Astrocyte (in vitro differentiated cells and primary cell): ENCODE results near the gene IGSF3. TPM values are rescaled to one million over a fixed set of nuclear protein-coding genes. Genes with fewer than 3 reads are reported as not detected.

ENCODE experiments used
- DNase-seq: peaks from one replicate; pipeline ENCODE4 v3.0.0-alpha.2; 2010; ENCODE audit warnings: low read depth
- FAIRE-seq: peaks from 2 replicates; lab custom pipeline; 2011; peaks lifted over from hg19 to GRCh38; lab: Jason Lieb, UNC
- H2AFZ ChIP-seq: 2 replicates; pipeline ENCODE4 v1.6.0; 2012; ENCODE audit warnings: low read depth, low read length, inconsistent platforms
- H3K27ac ChIP-seq: 2 replicates; pipeline ENCODE4 v1.5.1; 2011; ENCODE audit warnings: low read depth, low read length, inconsistent platforms
- H3K27me3 ChIP-seq: 2 replicates; pipeline ENCODE4 v1.6.0; 2011; ENCODE audit warnings: low read length, inconsistent platforms; ENCODE audit not compliant: insufficient read depth
- H3K36me3 ChIP-seq: 2 replicates; pipeline ENCODE4 v1.5.1; 2011; ENCODE audit warnings: low read length, inconsistent platforms; ENCODE audit not compliant: insufficient read depth
- H3K4me1 ChIP-seq: 2 replicates; pipeline ENCODE4 v1.5.1; 2011; ENCODE audit warnings: low read length, inconsistent platforms; ENCODE audit not compliant: insufficient read depth
- H3K4me2 ChIP-seq: 2 replicates; pipeline ENCODE4 v1.6.0; 2012; ENCODE audit warnings: low read length, inconsistent platforms
- H3K4me3 ChIP-seq: 2 replicates; pipeline ENCODE4 v1.5.1; 2011; ENCODE audit warnings: low read depth, mild to moderate bottlenecking, low read length, inconsistent platforms; ENCODE audit not compliant: insufficient read depth
- H3K79me2 ChIP-seq: 2 replicates; pipeline ENCODE4 v1.6.0; 2012; ENCODE audit warnings: mild to moderate bottlenecking, low read length, inconsistent platforms; ENCODE audit not compliant: insufficient read depth
- H3K9ac ChIP-seq: 2 replicates; pipeline ENCODE4 v1.6.0; 2012; ENCODE audit warnings: mild to moderate bottlenecking, low read length, inconsistent platforms
- H3K9me3 ChIP-seq: 2 replicates; pipeline ENCODE4 v1.5.1; 2012; ENCODE audit warnings: low read depth, mild to moderate bottlenecking, low read length, inconsistent platforms; ENCODE audit not compliant: insufficient read depth
- H4K20me1 ChIP-seq: 2 replicates; pipeline ENCODE4 v1.6.0; 2012; ENCODE audit warnings: low read length, inconsistent platforms; ENCODE audit not compliant: insufficient read depth
- H3K27ac Mint-ChIP-seq: one replicate; pipeline ENCODE4 v1.8.0; 2021; ENCODE audit warnings: mild to moderate bottlenecking, mixed read lengths; ENCODE audit not compliant: unreplicated experiment
- H3K27me3 Mint-ChIP-seq: one replicate; pipeline ENCODE4 v1.8.0; 2021; ENCODE audit warnings: low read depth, mixed read lengths; ENCODE audit not compliant: unreplicated experiment
- H3K36me3 Mint-ChIP-seq: one replicate; pipeline ENCODE4 v1.8.0; 2021; ENCODE audit warnings: low read depth, mixed read lengths; ENCODE audit not compliant: unreplicated experiment
- H3K4me1 Mint-ChIP-seq: one replicate; pipeline ENCODE4 v1.8.0; 2021; ENCODE audit warnings: low read depth, mixed read lengths; ENCODE audit not compliant: unreplicated experiment
- H3K4me3 Mint-ChIP-seq: one replicate; pipeline ENCODE4 v1.8.0; 2021; ENCODE audit warnings: mild to moderate bottlenecking, moderate library complexity, mixed read lengths; ENCODE audit not compliant: unreplicated experiment
- H3K9me3 Mint-ChIP-seq: one replicate; pipeline ENCODE4 v1.8.0; 2021; ENCODE audit warnings: mild to moderate bottlenecking, mixed read lengths; ENCODE audit not compliant: unreplicated experiment
- CTCF ChIP-seq: IDR thresholded peaks from 2 replicates; pipeline ENCODE4 v1.5.1; 2011; ENCODE audit warnings: low read depth, mild to moderate bottlenecking, inconsistent platforms, low read length, moderate library complexity; ENCODE audit not compliant: insufficient read depth
- EZH2 ChIP-seq: IDR thresholded peaks from 2 replicates; pipeline ENCODE4 v1.6.1; 2012; ENCODE audit warnings: mild to moderate bottlenecking, low read length, inconsistent platforms; ENCODE audit not compliant: insufficient read depth
- total RNA-seq: library from RNA; stranded (reverse); gene quantifications from 2 replicates; pipeline ENCODE4 v1.2.1, GENCODE V29; 2021

Gene IGSF3
- total RNA-seq, 1 donor from 2014 or later, result 11.7 TPM

- Mint-ChIP-seq H3K4me1 (peaks cover under 1% of the 10 kb centered on the region), H3K9me3 (peaks cover 6% of the 10 kb centered on the region), H3K27me3 (no peaks in the 10 kb centered on the region), H3K27ac (no peak overlapping the region), H3K36me3 (peaks cover 13% of the 10 kb centered on the region), H3K4me3 (no peak overlapping the region)
- H2AFZ ChIP-seq, result no peak overlapping the region
- DNase-seq (no peak), FAIRE-seq (no peak)
- no peak overlapping the region for H3K4me2 ChIP-seq
- H3K79me2 ChIP-seq, result peaks cover 49% of the 10 kb centered on the region
- H3K9ac ChIP-seq, result no peak overlapping the region
- no peaks in the 10 kb centered on the region for H3K27me3 ChIP-seq
- H3K9me3 ChIP-seq, result no peaks in the 10 kb centered on the region
- no peak overlapping the region for H3K4me3 ChIP-seq
- no peaks in the 10 kb centered on the region for H3K36me3 ChIP-seq
- H4K20me1 ChIP-seq, result peaks cover 10% of the 10 kb centered on the region
- no peak for TF ChIP-seq CTCF
- no peak for TF ChIP-seq EZH2
- no peak overlapping the region for H3K27ac ChIP-seq
- peaks cover 5% of the 10 kb centered on the region for H3K4me1 ChIP-seq
Measured at GRCh38 chr1:116561563-116561962, 106.0 kb downstream of the IGSF3 start.

GRCh38 chr1:116560704-116561490 lies 106.6 kb downstream of the IGSF3 start:
- Histone ChIP-seq H3K4me3 (no peak overlapping the region), H2AFZ (no peak overlapping the region), H3K4me1 (peaks cover 11% of the 10 kb centered on the region), H3K4me2 (no peak overlapping the region), H3K79me2 (peaks cover 43% of the 10 kb centered on the region), H3K36me3 (no peaks in the 10 kb centered on the region), H3K9me3 (no peaks in the 10 kb centered on the region), H3K27ac (no peak overlapping the region), H4K20me1 (peaks cover 4% of the 10 kb centered on the region), H3K9ac (no peak overlapping the region), H3K27me3 (no peaks in the 10 kb centered on the region)
- FAIRE-seq (no peak), DNase-seq (no peak)
- H3K4me3 Mint-ChIP-seq, result no peak overlapping the region
- H3K36me3 Mint-ChIP-seq, result peaks cover 13% of the 10 kb centered on the region
- H3K27me3 Mint-ChIP-seq, result no peaks in the 10 kb centered on the region
- H3K27ac Mint-ChIP-seq, result no peak overlapping the region
- peaks cover 4% of the 10 kb centered on the region for H3K4me1 Mint-ChIP-seq
- no peak for TF ChIP-seq CTCF
- no peak for TF ChIP-seq EZH2
- H3K9me3 Mint-ChIP-seq, result peaks cover 6% of the 10 kb centered on the region

- FAIRE-seq, result no peak
- no peak overlapping the region for H3K27ac Mint-ChIP-seq
Measured at GRCh38 chr1:116559304-116559761, 108.2 kb downstream of the IGSF3 start.

More at GRCh38 chr1:116559304-116559761, 108.2 kb downstream of the IGSF3 start:
- Histone ChIP-seq H3K79me2 (peaks cover 40% of the 10 kb centered on the region), H3K4me1 (peaks cover 11% of the 10 kb centered on the region), H3K9me3 (no peaks in the 10 kb centered on the region), H3K27me3 (no peaks in the 10 kb centered on the region), H3K9ac (no peak overlapping the region), H2AFZ (no peak overlapping the region), H3K36me3 (no peaks in the 10 kb centered on the region), H4K20me1 (no peaks in the 10 kb centered on the region), H3K4me3 (no peak overlapping the region), H3K27ac (no peak overlapping the region), H3K4me2 (no peak overlapping the region)
- Mint-ChIP-seq H3K4me3 (no peak overlapping the region), H3K36me3 (peaks cover 13% of the 10 kb centered on the region), H3K4me1 (peaks cover 7% of the 10 kb centered on the region), H3K9me3 (peaks cover 6% of the 10 kb centered on the region), H3K27me3 (no peaks in the 10 kb centered on the region)
- DNase-seq, result no peak
- no peak for TF ChIP-seq CTCF
- no peak for TF ChIP-seq EZH2
